Glutamatergic neuron (in vitro differentiated cells): ENCODE measurements around the gene OAS1. TPM values are rescaled to one million over a fixed set of nuclear protein-coding genes. Genes with fewer than 3 reads are reported as not detected.

Experiments used
- DNase-seq: peaks from one replicate; pipeline ENCODE4 v3.0.0; 2022
- H3K27ac Mint-ChIP-seq: one replicate; pipeline ENCODE4 v1.8.0; 2020; ENCODE audit warnings: mild to moderate bottlenecking, mixed read lengths, inconsistent platforms; ENCODE audit not compliant: unreplicated experiment
- H3K27me3 Mint-ChIP-seq: one replicate; pipeline ENCODE4 v1.8.0; 2020; ENCODE audit warnings: mild to moderate bottlenecking, moderate library complexity, mixed read lengths, inconsistent platforms; ENCODE audit not compliant: unreplicated experiment
- H3K36me3 Mint-ChIP-seq: one replicate; pipeline ENCODE4 v1.8.0; 2020; ENCODE audit warnings: mild to moderate bottlenecking, mixed read lengths, inconsistent platforms; ENCODE audit not compliant: unreplicated experiment
- H3K4me1 Mint-ChIP-seq: one replicate; pipeline ENCODE4 v1.8.0; 2020; ENCODE audit warnings: mild to moderate bottlenecking, low read depth, mixed read lengths, inconsistent platforms; ENCODE audit not compliant: unreplicated experiment
- H3K4me3 Mint-ChIP-seq: one replicate; pipeline ENCODE4 v1.8.0; 2020; ENCODE audit warnings: mild to moderate bottlenecking, mixed read lengths, inconsistent platforms; ENCODE audit not compliant: unreplicated experiment
- H3K9me3 Mint-ChIP-seq: one replicate; pipeline ENCODE4 v1.8.0; 2020; ENCODE audit warnings: mild to moderate bottlenecking, moderate library complexity, mixed read lengths, inconsistent platforms; ENCODE audit not compliant: unreplicated experiment
- CTCF ChIP-seq: fragments of 200-600 bp; sonication (generic); IDR thresholded peaks from one replicate; pipeline ENCODE4 v1.5.0; 2021; ENCODE audit not compliant: partially characterized antibody, unreplicated experiment
- long read RNA-seq: library from polyadenylated mRNA; unstranded; transcript quantifications from one replicate; pipeline ENCODE4 v2.0.0, GENCODE V29; 2020; ENCODE audit not compliant: unreplicated experiment
- total RNA-seq: library from RNA; stranded (reverse); fragmentation: NEBNext Ultra II Directional; extraction: Animal tissue kit (Norgen Biotek cat#: 25700); gene quantifications from one replicate; pipeline ENCODE4 v1.2.1, GENCODE V29; 2021; ENCODE audit not compliant: unreplicated experiment

OAS1 gene
- not detected for total RNA-seq
- long read RNA-seq = 0 reads

- H3K9me3 Mint-ChIP-seq = peaks cover 3% of the 10 kb centered on the region
- peaks cover 5% of the 10 kb centered on the region for H3K36me3 Mint-ChIP-seq
- no peak within 1 kb of the TSS for H3K4me3 Mint-ChIP-seq
- no peak for TF ChIP-seq CTCF
- H3K4me1 Mint-ChIP-seq = no peaks in the 10 kb centered on the region
- H3K27me3 Mint-ChIP-seq = peaks cover 1% of the 10 kb centered on the region
- DNase-seq = no peak
- H3K27ac Mint-ChIP-seq = no peak within 1 kb of the TSS
Observed at GRCh38 chr12:112906712-112907414, at the start of gene OAS1. TSS of gene OAS1 (plus strand) at chr12:112906962. CDS start at chr12:112907040, 78 bp downstream.

GRCh38 chr12:112859291-112859690 is 47.5 kb upstream of the OAS1 start:
- peaks cover 3% of the 10 kb centered on the region for H3K9me3 Mint-ChIP-seq
- no peak for TF ChIP-seq CTCF
- DNase-seq = no peak
- H3K27ac Mint-ChIP-seq = no peak overlapping the region
- no peak overlapping the region for H3K4me3 Mint-ChIP-seq
- H3K27me3 Mint-ChIP-seq = peaks cover 5% of the 10 kb centered on the region
- no peaks in the 10 kb centered on the region for H3K4me1 Mint-ChIP-seq
- no peaks in the 10 kb centered on the region for H3K36me3 Mint-ChIP-seq

GRCh38 chr12:112860181-112860580 is 46.6 kb upstream of the OAS1 start:
- Mint-ChIP-seq H3K36me3 (peaks cover 4% of the 10 kb centered on the region), H3K9me3 (peaks cover 3% of the 10 kb centered on the region), H3K4me3 (no peak overlapping the region), H3K27me3 (peaks cover 5% of the 10 kb centered on the region), H3K4me1 (no peaks in the 10 kb centered on the region), H3K27ac (no peak overlapping the region)
- no peak for DNase-seq
- no peak for TF ChIP-seq CTCF

GRCh38 chr12:112861284-112861683 is 45.5 kb upstream of the OAS1 start:
- DNase-seq = no peak
- H3K36me3 Mint-ChIP-seq = peaks cover 4% of the 10 kb centered on the region
- no peaks in the 10 kb centered on the region for H3K9me3 Mint-ChIP-seq
- H3K4me1 Mint-ChIP-seq = no peaks in the 10 kb centered on the region
- H3K27ac Mint-ChIP-seq = no peak overlapping the region
- H3K27me3 Mint-ChIP-seq = peaks cover 5% of the 10 kb centered on the region
- TF ChIP-seq CTCF = no peak
- no peak overlapping the region for H3K4me3 Mint-ChIP-seq

GRCh38 chr12:112862636-112863290 is 44.0 kb upstream of the OAS1 start:
- DNase-seq = no peak

More at GRCh38 chr12:112862636-112863290, 44.0 kb upstream of the OAS1 start:
- TF ChIP-seq CTCF = no peak
- Mint-ChIP-seq H3K4me3 (no peak overlapping the region), H3K4me1 (no peaks in the 10 kb centered on the region), H3K36me3 (peaks cover 8% of the 10 kb centered on the region), H3K27ac (no peak overlapping the region), H3K27me3 (peaks cover 5% of the 10 kb centered on the region), H3K9me3 (no peaks in the 10 kb centered on the region)
